SK-N-SH (cell line): ENCODE data around the gene ADCY5. TPM values are rescaled to one million over a fixed set of nuclear protein-coding genes. Genes with fewer than 3 reads are reported as not detected.

Experiments used
- CTCF ChIA-PET: fragments of 300-600, 350-600 bp; formaldehyde crosslinking; extraction: SDS; loops from one replicate; lab custom pipeline; 2021; lab: Yijun Ruan, JAX
- POLR2A ChIA-PET: fragments of 350-600 bp; sonication (Branson Sonifier 250); formaldehyde crosslinking; extraction: SDS; loops from one replicate; lab custom pipeline; 2020; ENCODE audit warnings: antibody characterized with exemption, inconsistent platforms; lab: Yijun Ruan, JAX
- DNase-seq: peaks from one replicate; pipeline ENCODE4 v3.0.0; 2012
- H2AFZ ChIP-seq: fragments of 200-600 bp; sonication (generic); 2 replicates; pipeline ENCODE4 v1.8.1; 2016; ENCODE audit warnings: antibody characterized with exemption, mild to moderate bottlenecking, low read depth
- H3F3A ChIP-seq: fragments of 200-600 bp; sonication (generic); replicated peaks from 2 replicates; pipeline ENCODE3; 2016; ENCODE audit warnings: antibody characterized with exemption, mild to moderate bottlenecking; ENCODE audit not compliant: insufficient read depth
- H3K27ac ChIP-seq, 2 experiments: fragments of 200-500 bp in 1 of 2; fragments of 200-600 bp in 1 of 2; sonication (Bioruptor generic) in 1 of 2; sonication (generic), shearing (Covaris generic) in 1 of 2; 2 replicates each; pipeline versions ENCODE4 v1.5.1 to v1.6.1; 2014 to 2016; ENCODE audit warnings: low read depth in 2 of 2, inconsistent platforms in 1 of 2, low read length in 1 of 2, mild to moderate bottlenecking in 1 of 2, mixed read lengths in 1 of 2
- H3K27me3 ChIP-seq: fragments of 200-600 bp; sonication (generic), shearing (Covaris generic); 2 replicates; pipeline ENCODE4 v1.6.1; 2016; ENCODE audit warnings: mixed run types; ENCODE audit not compliant: insufficient read depth
- H3K36me3 ChIP-seq, 2 experiments: fragments of 200-500 bp in 1 of 2; fragments of 200-600 bp in 1 of 2; sonication (Bioruptor generic) in 1 of 2; sonication (generic) in 1 of 2; replicated peaks in 1 of 2; 2 replicates each; pipeline versions ENCODE3 to v1.5.1; 2014 to 2016; ENCODE audit warnings: low read length in 1 of 2, mild to moderate bottlenecking in 1 of 2; ENCODE audit not compliant: insufficient read depth in 2 of 2, control insufficient read depth in 1 of 2
- H3K4me1 ChIP-seq, 2 experiments: fragments of 200-500 bp in 1 of 2; fragments of 200-600 bp in 1 of 2; sonication (Bioruptor generic) in 1 of 2; sonication (generic), shearing (Covaris generic) in 1 of 2; 2 replicates each; pipeline versions ENCODE4 v1.5.1 to v1.6.1; 2014 to 2016; ENCODE audit warnings: low read depth in 1 of 2, low read length in 1 of 2, mixed run types in 1 of 2; ENCODE audit not compliant: insufficient read depth in 2 of 2, control insufficient read depth in 1 of 2
- H3K4me2 ChIP-seq: fragments of 200-600 bp; sonication (generic), shearing (Covaris generic); 2 replicates; pipeline ENCODE4 v1.6.1; 2017; ENCODE audit warnings: mixed run types
- H3K4me3 ChIP-seq, 2 experiments: fragments of 200-500 bp in 1 of 2; fragments of 200-600 bp in 1 of 2; sonication (Bioruptor generic) in 1 of 2; sonication (generic), shearing (Covaris generic) in 1 of 2; 2 replicates each; pipeline versions ENCODE4 v1.5.1 to v1.8.1; 2014 to 2016; ENCODE audit warnings: low read depth in 2 of 2, inconsistent platforms in 1 of 2, low read length in 1 of 2, mild to moderate bottlenecking in 1 of 2, mixed read lengths in 1 of 2, moderate library complexity in 1 of 2
- H3K79me2 ChIP-seq: fragments of 200-600 bp; sonication (generic); 2 replicates; pipeline ENCODE4 v1.8.1; 2017; ENCODE audit warnings: mild to moderate bottlenecking; ENCODE audit not compliant: insufficient read depth
- H3K9ac ChIP-seq: fragments of 200-600 bp; sonication (generic); 2 replicates; pipeline ENCODE4 v1.6.1; 2017; ENCODE audit warnings: mixed run types
- H3K9me2 ChIP-seq: fragments of 200-600 bp; sonication (generic); 2 replicates; pipeline ENCODE4 v1.6.1; 2017; ENCODE audit warnings: mixed run types
- H3K9me3 ChIP-seq: fragments of 200-600 bp; sonication (generic); 2 replicates; pipeline ENCODE4 v1.6.1; 2017; ENCODE audit warnings: mixed run types, mild to moderate bottlenecking, moderate library complexity
- H4K20me1 ChIP-seq: fragments of 200-600 bp; sonication (generic); 2 replicates; pipeline ENCODE4 v1.6.1; 2017; ENCODE audit warnings: mild to moderate bottlenecking, mixed run types; ENCODE audit not compliant: insufficient read depth
- CHD2 ChIP-seq: fragments of 150-350 bp; IDR thresholded peaks from 2 replicates; pipeline ENCODE4 v1.6.1; 2018; ENCODE audit warnings: low read length; ENCODE audit not compliant: partially characterized antibody
- EP300 ChIP-seq, 2 experiments: IDR thresholded peaks; 2 replicates each; pipeline versions ENCODE4 v1.4.0 to v1.6.1; 2012; ENCODE audit warnings: borderline replicate concordance in 1 of 2, low read depth in 1 of 2, low read length in 1 of 2
- FOXM1 ChIP-seq: IDR thresholded peaks from 2 replicates; pipeline ENCODE4 v1.4.0; 2012; ENCODE audit warnings: low read depth, mild to moderate bottlenecking
- MEF2A ChIP-seq: IDR thresholded peaks from 2 replicates; pipeline ENCODE4 v1.4.0; 2012; ENCODE audit warnings: low read depth, borderline replicate concordance
- MXI1 ChIP-seq: IDR thresholded peaks from 2 replicates; pipeline ENCODE4 v1.6.1; 2012; ENCODE audit warnings: mild to moderate bottlenecking, low read depth, low read length, improper control_type of control experiment
- NFIC ChIP-seq: IDR thresholded peaks from 2 replicates; pipeline ENCODE4 v1.4.0; 2012; ENCODE audit warnings: borderline replicate concordance
- NRF1 ChIP-seq: IDR thresholded peaks from 2 replicates; pipeline ENCODE4 v1.6.1; 2012; ENCODE audit warnings: low read depth, mild to moderate bottlenecking, low read length
- POLR2AphosphoS5 ChIP-seq: IDR thresholded peaks from 2 replicates; pipeline ENCODE4 v1.6.1; 2012; ENCODE audit warnings: low read depth, low read length
- RFX5 ChIP-seq: IDR thresholded peaks from 2 replicates; pipeline ENCODE4 v1.6.1; 2012; ENCODE audit warnings: mild to moderate bottlenecking, improper control_type of control experiment, low read length
- SIN3A ChIP-seq: IDR thresholded peaks from 2 replicates; pipeline ENCODE4 v1.6.1; 2012; ENCODE audit warnings: low read depth, mild to moderate bottlenecking, low read length, moderate library complexity, borderline replicate concordance
- SMC3 ChIP-seq: IDR thresholded peaks from 2 replicates; pipeline ENCODE4 v1.6.1; 2012; ENCODE audit warnings: low read depth, low read length, improper control_type of control experiment
- TCF12 ChIP-seq: IDR thresholded peaks from 2 replicates; pipeline ENCODE4 v1.4.0; 2012
- TEAD4 ChIP-seq: IDR thresholded peaks from 2 replicates; pipeline ENCODE4 v1.4.0; 2012; ENCODE audit warnings: mild to moderate bottlenecking, borderline replicate concordance; ENCODE audit not compliant: insufficient read depth
- WGBS: methylation state at CpG from one replicate; pipeline ENCODE4 v1.1.6; 2017; ENCODE audit warnings: low lambda C conversion rate; 5-methylcytosine and 5-hydroxymethylcytosine counted together
- polyA plus RNA-seq, 3 experiments: library from polyadenylated mRNA; depleted of rRNA; stranded (reverse); fragments of >200 nt; gene quantifications; 2 replicates each; pipeline ENCODE4 v1.2.3, GENCODE V29; 2012
- TF ChIP-seq, protein P1 (sequence below): IDR thresholded peaks from 2 replicates; pipeline ENCODE4 v1.4.0; 2012; ENCODE audit warnings: low read depth, borderline replicate concordance
- TF ChIP-seq, protein P2 (sequence below): fragments of 200-600 bp; sonication (generic); IDR thresholded peaks from 2 replicates; pipeline ENCODE4 v1.6.1; 2017; ENCODE audit warnings: antibody characterized with exemption, mild to moderate bottlenecking, moderate library complexity
- TF ChIP-seq, protein P3 (sequence below): IDR thresholded peaks from 2 replicates; pipeline ENCODE4; 2012
- TF ChIP-seq, protein P4 (sequence below): IDR thresholded peaks from 2 replicates; pipeline ENCODE4 v1.6.1; 2012; ENCODE audit warnings: mild to moderate bottlenecking, low read depth, low read length, moderate library complexity
- TF ChIP-seq, protein P5 (sequence below): fragments of 150-350 bp; IDR thresholded peaks from 2 replicates; pipeline ENCODE4 v1.6.1; 2017; ENCODE audit warnings: antibody characterized with exemption, low read length, low read depth, borderline replicate concordance

The ADCY5 gene
- polyA plus RNA-seq, 1 of the 3 experiments (the other 2 are of a cell fraction), result 0.21 TPM

DNA sequence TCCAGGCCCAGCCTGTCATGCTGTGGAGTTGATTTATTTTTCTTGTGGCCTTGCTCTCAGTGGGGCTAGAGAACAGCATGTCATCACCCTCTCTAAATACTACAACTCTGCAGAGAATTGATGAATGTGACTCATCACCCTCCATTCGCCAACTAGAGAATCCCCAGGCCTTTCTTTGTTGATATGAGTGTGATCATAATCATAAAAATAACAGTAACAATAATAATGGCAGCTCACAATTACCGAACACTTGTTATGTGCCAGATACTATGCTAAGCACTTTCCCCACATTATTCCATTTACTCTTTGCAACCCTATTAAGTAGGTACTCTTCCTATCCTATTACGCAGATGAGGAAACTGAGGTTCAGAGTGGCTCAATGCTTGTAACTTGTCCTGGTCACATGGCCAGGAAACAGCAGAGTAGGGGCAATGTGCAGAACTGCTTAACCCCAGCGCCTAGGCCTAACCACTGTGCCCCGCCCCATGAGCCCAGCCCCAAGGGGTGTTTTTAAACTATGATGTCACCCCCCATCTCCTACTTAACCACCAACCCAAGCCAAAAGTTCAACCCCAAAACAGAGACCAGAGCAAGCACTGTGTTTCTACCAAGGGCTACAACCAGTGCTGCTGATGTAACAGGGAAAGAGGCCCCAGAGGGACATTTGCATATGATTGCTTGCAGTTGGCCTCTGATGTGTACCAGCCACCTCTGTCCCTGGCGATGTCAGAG is 104.5 kb downstream of the ADCY5 start (continued):
- TF ChIP-seq TCF12 (peak; percentile 43; the same call in 1 of the 2 replicates), FOXM1 (no peak), SIN3A (no peak), TEAD4 (no peak), RFX5 (no peak), MEF2A (no peak), POLR2AphosphoS5 (no peak)
- TF ChIP-seq, protein P1, sequence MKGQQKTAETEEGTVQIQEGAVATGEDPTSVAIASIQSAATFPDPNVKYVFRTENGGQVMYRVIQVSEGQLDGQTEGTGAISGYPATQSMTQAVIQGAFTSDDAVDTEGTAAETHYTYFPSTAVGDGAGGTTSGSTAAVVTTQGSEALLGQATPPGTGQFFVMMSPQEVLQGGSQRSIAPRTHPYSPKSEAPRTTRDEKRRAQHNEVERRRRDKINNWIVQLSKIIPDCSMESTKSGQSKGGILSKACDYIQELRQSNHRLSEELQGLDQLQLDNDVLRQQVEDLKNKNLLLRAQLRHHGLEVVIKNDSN, result no peak
- TF ChIP-seq, protein P2, sequence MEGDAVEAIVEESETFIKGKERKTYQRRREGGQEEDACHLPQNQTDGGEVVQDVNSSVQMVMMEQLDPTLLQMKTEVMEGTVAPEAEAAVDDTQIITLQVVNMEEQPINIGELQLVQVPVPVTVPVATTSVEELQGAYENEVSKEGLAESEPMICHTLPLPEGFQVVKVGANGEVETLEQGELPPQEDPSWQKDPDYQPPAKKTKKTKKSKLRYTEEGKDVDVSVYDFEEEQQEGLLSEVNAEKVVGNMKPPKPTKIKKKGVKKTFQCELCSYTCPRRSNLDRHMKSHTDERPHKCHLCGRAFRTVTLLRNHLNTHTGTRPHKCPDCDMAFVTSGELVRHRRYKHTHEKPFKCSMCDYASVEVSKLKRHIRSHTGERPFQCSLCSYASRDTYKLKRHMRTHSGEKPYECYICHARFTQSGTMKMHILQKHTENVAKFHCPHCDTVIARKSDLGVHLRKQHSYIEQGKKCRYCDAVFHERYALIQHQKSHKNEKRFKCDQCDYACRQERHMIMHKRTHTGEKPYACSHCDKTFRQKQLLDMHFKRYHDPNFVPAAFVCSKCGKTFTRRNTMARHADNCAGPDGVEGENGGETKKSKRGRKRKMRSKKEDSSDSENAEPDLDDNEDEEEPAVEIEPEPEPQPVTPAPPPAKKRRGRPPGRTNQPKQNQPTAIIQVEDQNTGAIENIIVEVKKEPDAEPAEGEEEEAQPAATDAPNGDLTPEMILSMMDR, result no peak

DNA sequence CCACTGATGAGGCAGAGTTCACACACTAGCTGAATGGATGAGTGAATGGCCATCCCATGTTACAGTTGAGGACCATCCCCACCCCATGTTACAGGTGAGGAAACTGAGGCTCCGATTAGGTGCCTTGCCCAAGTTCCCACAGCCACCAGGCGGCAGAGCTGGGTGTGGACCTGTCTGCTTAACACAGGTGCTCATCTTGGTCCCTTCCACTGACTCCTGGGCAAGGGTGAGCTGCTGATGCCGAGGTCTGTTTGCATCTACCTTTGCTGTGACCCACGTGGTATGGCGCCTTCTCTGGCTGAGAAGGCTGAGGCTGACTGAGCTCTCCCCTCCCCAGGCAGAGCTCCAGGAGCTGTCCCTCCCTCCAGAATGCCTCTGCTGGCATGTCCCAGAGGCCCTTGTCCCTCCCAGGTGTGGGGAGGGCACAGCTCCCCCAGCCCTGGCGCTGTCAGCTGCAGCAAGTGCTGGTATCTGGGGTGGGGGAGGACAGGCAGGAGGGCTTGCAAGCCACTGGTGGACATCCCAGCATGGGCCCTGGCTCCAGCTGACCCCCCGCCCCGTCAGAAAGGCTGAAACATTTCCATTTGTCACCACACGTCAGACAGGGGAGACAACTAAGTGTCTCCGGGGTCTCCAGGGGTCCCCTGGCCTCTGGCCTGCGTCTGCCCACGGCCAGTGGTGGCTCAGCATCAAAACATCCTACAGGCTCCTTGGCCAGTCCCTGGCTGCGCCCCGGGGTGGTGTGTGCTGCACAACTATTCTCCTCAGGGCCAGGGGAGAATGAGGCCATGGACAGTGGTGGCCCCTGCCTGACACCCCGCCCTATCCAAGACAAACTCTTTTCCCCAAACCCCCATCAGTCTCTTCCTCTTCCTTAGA is 105.4 kb downstream of the ADCY5 start:
- H3K27ac ChIP-seq, result no peak overlapping the region
- no peak overlapping the region for H3K9ac ChIP-seq
- peaks cover 10% of the 10 kb centered on the region; the same call in 1 of the 2 replicates for H4K20me1 ChIP-seq
- H2AFZ ChIP-seq, result no peak overlapping the region
- peaks cover 56% of the 10 kb centered on the region for H3K27me3 ChIP-seq
- DNase-seq, result no peak
- no peaks in the 10 kb centered on the region for H3K9me3 ChIP-seq
- TF ChIP-seq NFIC (no peak), RFX5 (no peak), NRF1 (no peak), EP300 (IDR thresholded peaks at IDR 0.05; ENCODE audit: borderline replicate concordance in 1 of 2, low read depth in 1 of 2, low read length in 1 of 2) (no peak), MXI1 (no peak), SMC3 (no peak), TCF12 (no peak), CHD2 (no peak)
- TF ChIP-seq, protein P3, sequence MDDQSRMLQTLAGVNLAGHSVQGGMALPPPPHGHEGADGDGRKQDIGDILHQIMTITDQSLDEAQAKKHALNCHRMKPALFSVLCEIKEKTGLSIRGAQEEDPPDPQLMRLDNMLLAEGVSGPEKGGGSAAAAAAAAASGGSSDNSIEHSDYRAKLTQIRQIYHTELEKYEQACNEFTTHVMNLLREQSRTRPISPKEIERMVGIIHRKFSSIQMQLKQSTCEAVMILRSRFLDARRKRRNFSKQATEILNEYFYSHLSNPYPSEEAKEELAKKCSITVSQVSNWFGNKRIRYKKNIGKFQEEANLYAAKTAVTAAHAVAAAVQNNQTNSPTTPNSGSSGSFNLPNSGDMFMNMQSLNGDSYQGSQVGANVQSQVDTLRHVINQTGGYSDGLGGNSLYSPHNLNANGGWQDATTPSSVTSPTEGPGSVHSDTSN, result no peak
- TF ChIP-seq, protein P4, sequence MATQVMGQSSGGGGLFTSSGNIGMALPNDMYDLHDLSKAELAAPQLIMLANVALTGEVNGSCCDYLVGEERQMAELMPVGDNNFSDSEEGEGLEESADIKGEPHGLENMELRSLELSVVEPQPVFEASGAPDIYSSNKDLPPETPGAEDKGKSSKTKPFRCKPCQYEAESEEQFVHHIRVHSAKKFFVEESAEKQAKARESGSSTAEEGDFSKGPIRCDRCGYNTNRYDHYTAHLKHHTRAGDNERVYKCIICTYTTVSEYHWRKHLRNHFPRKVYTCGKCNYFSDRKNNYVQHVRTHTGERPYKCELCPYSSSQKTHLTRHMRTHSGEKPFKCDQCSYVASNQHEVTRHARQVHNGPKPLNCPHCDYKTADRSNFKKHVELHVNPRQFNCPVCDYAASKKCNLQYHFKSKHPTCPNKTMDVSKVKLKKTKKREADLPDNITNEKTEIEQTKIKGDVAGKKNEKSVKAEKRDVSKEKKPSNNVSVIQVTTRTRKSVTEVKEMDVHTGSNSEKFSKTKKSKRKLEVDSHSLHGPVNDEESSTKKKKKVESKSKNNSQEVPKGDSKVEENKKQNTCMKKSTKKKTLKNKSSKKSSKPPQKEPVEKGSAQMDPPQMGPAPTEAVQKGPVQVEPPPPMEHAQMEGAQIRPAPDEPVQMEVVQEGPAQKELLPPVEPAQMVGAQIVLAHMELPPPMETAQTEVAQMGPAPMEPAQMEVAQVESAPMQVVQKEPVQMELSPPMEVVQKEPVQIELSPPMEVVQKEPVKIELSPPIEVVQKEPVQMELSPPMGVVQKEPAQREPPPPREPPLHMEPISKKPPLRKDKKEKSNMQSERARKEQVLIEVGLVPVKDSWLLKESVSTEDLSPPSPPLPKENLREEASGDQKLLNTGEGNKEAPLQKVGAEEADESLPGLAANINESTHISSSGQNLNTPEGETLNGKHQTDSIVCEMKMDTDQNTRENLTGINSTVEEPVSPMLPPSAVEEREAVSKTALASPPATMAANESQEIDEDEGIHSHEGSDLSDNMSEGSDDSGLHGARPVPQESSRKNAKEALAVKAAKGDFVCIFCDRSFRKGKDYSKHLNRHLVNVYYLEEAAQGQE, result no peak
- TF ChIP-seq, protein P5, sequence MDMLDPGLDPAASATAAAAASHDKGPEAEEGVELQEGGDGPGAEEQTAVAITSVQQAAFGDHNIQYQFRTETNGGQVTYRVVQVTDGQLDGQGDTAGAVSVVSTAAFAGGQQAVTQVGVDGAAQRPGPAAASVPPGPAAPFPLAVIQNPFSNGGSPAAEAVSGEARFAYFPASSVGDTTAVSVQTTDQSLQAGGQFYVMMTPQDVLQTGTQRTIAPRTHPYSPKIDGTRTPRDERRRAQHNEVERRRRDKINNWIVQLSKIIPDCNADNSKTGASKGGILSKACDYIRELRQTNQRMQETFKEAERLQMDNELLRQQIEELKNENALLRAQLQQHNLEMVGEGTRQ, result no peak
- TF ChIP-seq, protein P1, result no peak
- no peaks in the 10 kb centered on the region for H3K9me2 ChIP-seq
- 60% methylated on average over 8 of the region's 15 CpGs for WGBS
- H3K4me3 ChIP-seq, result no peak overlapping the region
- no peak overlapping the region for H3K4me2 ChIP-seq
- H3K79me2 ChIP-seq, result no peaks in the 10 kb centered on the region
- H3K36me3 ChIP-seq, result no peaks in the 10 kb centered on the region
- ChIA-PET CTCF (interaction anchor here (1.0 to 3.6 kb wide), 7 partner anchors 15 to 216 kb away, joined by 3 to 17 read pairs (median 5); partner anchors contain the start of gene ADCY5), POLR2A (interaction anchor here (1.1 kb wide), 1 partner anchor 31 kb away, joined by 3 read pairs; no protein-coding TSS in a partner anchor)
- H3F3A ChIP-seq, result no peaks in the 10 kb centered on the region
- H3K4me1 ChIP-seq, result peaks cover 0 to 2% of the 10 kb centered on the region in 2 experiments; a peak in 1 of 4 replicates
